NB4 (cell line): Measurements from ENCODE around the gene FXYD7.
"Not testable (repeated sequence)": the region's sequence is repeated elsewhere in the genome, so short reads cannot be mapped to it uniquely, and the experiment has no call there.

Experiments
- CTCF ChIP-seq: IDR thresholded peaks from one replicate; pipeline ENCODE4 v1.5.1; 2012; ENCODE audit warnings: low read depth, low read length
- MAX ChIP-seq: IDR thresholded peaks from 2 replicates; pipeline ENCODE4 v1.6.1; 2011; ENCODE audit warnings: low read depth, low read length
- POLR2A ChIP-seq: IDR thresholded peaks from 2 replicates; pipeline ENCODE4 v1.6.1; 2011; ENCODE audit warnings: mild to moderate bottlenecking; ENCODE audit not compliant: insufficient read length; ENCODE audit errors: extremely low read depth

- TF ChIP-seq CTCF, MAX, POLR2A: not testable (repeated sequence)
These were observed 53.8 kb downstream of the FXYD7 start for GRCh38 chr19:35196861-35197260.
